KMS-11 (cell line): ENCODE measurements around the gene ATP1A4.

Source experiments
- H2AFZ ChIP-seq: fragments of 200-600 bp; sonication (generic); 2 replicates; pipeline ENCODE4 v1.6.1; 2016; ENCODE audit warnings: antibody characterized with exemption, mixed run types, low read depth
- H3K27ac ChIP-seq: fragments of 200-600 bp; sonication (generic); 2 replicates; pipeline ENCODE4 v1.6.1; 2016; ENCODE audit warnings: mild to moderate bottlenecking, mixed run types
- H3K27me3 ChIP-seq: fragments of 200-600 bp; sonication (generic); 2 replicates; pipeline ENCODE4 v1.6.1; 2017; ENCODE audit warnings: mild to moderate bottlenecking, low read depth, mixed run types, moderate library complexity; ENCODE audit not compliant: insufficient read depth
- H3K36me3 ChIP-seq: fragments of 200-600 bp; sonication (generic); 2 replicates; pipeline ENCODE4 v1.6.1; 2017; ENCODE audit warnings: mild to moderate bottlenecking, mixed run types; ENCODE audit not compliant: insufficient read depth
- H3K4me1 ChIP-seq: fragments of 200-600 bp; sonication (generic); 2 replicates; pipeline ENCODE4 v1.6.1; 2016; ENCODE audit warnings: mild to moderate bottlenecking, low read depth, mixed run types; ENCODE audit not compliant: poor library complexity, severe bottlenecking
- H3K4me2 ChIP-seq: fragments of 200-600 bp; sonication (generic); 2 replicates; pipeline ENCODE4 v1.7.0; 2016; ENCODE audit warnings: mild to moderate bottlenecking, mixed run types
- H3K4me3 ChIP-seq: fragments of 200-600 bp; sonication (generic); IDR thresholded peaks from 2 replicates; pipeline ENCODE4 v1.6.1; 2017; ENCODE audit warnings: low read depth, low read length, mixed read lengths; ENCODE audit not compliant: insufficient read depth
- H3K79me2 ChIP-seq: fragments of 200-600 bp; sonication (generic); 2 replicates; pipeline ENCODE4 v1.6.1; 2016; ENCODE audit warnings: low read depth, mixed run types; ENCODE audit not compliant: insufficient read depth
- H3K9ac ChIP-seq: fragments of 200-600 bp; sonication (generic); 2 replicates; pipeline ENCODE4 v1.6.1; 2016; ENCODE audit warnings: mild to moderate bottlenecking, mixed run types
- H4K20me1 ChIP-seq: fragments of 200-600 bp; sonication (generic); 2 replicates; pipeline ENCODE4 v1.6.1; 2016; ENCODE audit warnings: mild to moderate bottlenecking, mixed run types; ENCODE audit not compliant: insufficient read depth
- CTCF ChIP-seq: fragments of 200-600 bp; sonication (generic); conservative IDR thresholded peaks from 2 replicates; pipeline ENCODE4 v1.6.1; 2017; ENCODE audit warnings: low read depth, mild to moderate bottlenecking, antibody characterized with exemption, low read length, moderate library complexity, mixed read lengths

Gene ATP1A4

GRCh38 chr1:160226623-160227022, 75.2 kb downstream of the ATP1A4 start:
- Histone ChIP-seq H3K9ac (no peak overlapping the region), H2AFZ (no peak overlapping the region), H3K4me2 (no peak overlapping the region), H3K4me1 (peaks cover 9% of the 10 kb centered on the region), H3K27me3 (no peaks in the 10 kb centered on the region), H4K20me1 (no peaks in the 10 kb centered on the region), H3K27ac (no peak overlapping the region), H3K79me2 (no peaks in the 10 kb centered on the region), H3K36me3 (peaks cover 34% of the 10 kb centered on the region; the same call in 1 of the 2 replicates), H3K4me3 (no peak overlapping the region)
- TF ChIP-seq CTCF: no peak

GRCh38 chr1:160227034-160227433, 75.6 kb downstream of the ATP1A4 start:
- H3K36me3 ChIP-seq: peaks cover 32% of the 10 kb centered on the region; the same call in 1 of the 2 replicates
- no peak overlapping the region for H3K9ac ChIP-seq
- H3K4me1 ChIP-seq: peaks cover 9% of the 10 kb centered on the region
- no peak overlapping the region for H3K4me3 ChIP-seq
- H3K27ac ChIP-seq: no peak overlapping the region
- no peak for TF ChIP-seq CTCF
- no peak overlapping the region for H3K4me2 ChIP-seq
- no peaks in the 10 kb centered on the region for H4K20me1 ChIP-seq
- no peaks in the 10 kb centered on the region for H3K27me3 ChIP-seq
- H2AFZ ChIP-seq: no peak overlapping the region
- H3K79me2 ChIP-seq: no peaks in the 10 kb centered on the region

GRCh38 chr1:160227561-160227960, 76.2 kb downstream of the ATP1A4 start:
- H3K9ac ChIP-seq: no peak overlapping the region
- H3K36me3 ChIP-seq: peaks cover 29% of the 10 kb centered on the region; the same call in 1 of the 2 replicates
- H3K4me3 ChIP-seq: no peak overlapping the region
- peaks cover 9% of the 10 kb centered on the region for H3K4me1 ChIP-seq
- no peaks in the 10 kb centered on the region for H4K20me1 ChIP-seq
- H2AFZ ChIP-seq: no peak overlapping the region
- no peaks in the 10 kb centered on the region for H3K79me2 ChIP-seq
- no peak for TF ChIP-seq CTCF
- H3K27me3 ChIP-seq: no peaks in the 10 kb centered on the region
- H3K27ac ChIP-seq: no peak overlapping the region
- no peak overlapping the region for H3K4me2 ChIP-seq

GRCh38 chr1:160228431-160228830, 77.0 kb downstream of the ATP1A4 start:
- no peak for TF ChIP-seq CTCF
- Histone ChIP-seq H2AFZ (no peak overlapping the region), H3K79me2 (no peaks in the 10 kb centered on the region), H3K4me2 (no peak overlapping the region), H3K27ac (no peak overlapping the region), H3K4me3 (no peak overlapping the region), H3K27me3 (no peaks in the 10 kb centered on the region), H3K9ac (no peak overlapping the region), H3K4me1 (peaks cover 9% of the 10 kb centered on the region), H4K20me1 (no peaks in the 10 kb centered on the region), H3K36me3 (peaks cover 27% of the 10 kb centered on the region; the same call in 1 of the 2 replicates)
